GOT3 (cell line): ENCODE results near the gene IL1R1.
"Not testable (repeated sequence)": the region's sequence is repeated elsewhere in the genome, so short reads cannot be mapped to it uniquely, and the experiment has no call there.

Experiments used
- DNase-seq: peaks from one replicate; lab custom pipeline; 2025; ENCODE audit warnings: mixed read lengths; lab: John Stamatoyannopoulos, UW

IL1R1 gene

GRCh38 chr2:102110596-102111334 is 31.8 kb upstream of the IL1R1 start:
- DNase-seq: no peak

- no peak for DNase-seq
Measured at GRCh38 chr2:102111823-102112222, 30.7 kb upstream of the IL1R1 start.

DNA sequence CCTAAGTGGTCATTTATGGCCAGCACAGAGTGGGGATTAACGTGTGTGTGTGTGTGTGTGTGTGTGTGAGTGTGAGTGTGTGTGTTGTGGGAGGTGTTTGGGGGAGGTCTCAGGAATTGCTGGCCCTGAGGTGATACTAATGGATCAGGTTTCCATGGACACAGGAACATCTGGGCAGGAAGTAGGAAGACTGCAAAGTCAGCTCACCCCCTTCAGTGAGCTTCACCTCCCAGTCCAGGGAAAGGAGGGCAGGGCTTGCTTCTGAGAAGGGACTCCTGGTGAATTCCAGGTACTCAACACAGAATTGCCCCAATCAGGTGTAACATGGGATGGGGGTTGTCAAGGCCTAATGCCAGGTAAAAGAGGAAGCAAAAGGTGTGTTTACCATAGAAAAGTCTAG is 30.3 kb upstream of the IL1R1 start:
- DNase-seq: no peak

DNA sequence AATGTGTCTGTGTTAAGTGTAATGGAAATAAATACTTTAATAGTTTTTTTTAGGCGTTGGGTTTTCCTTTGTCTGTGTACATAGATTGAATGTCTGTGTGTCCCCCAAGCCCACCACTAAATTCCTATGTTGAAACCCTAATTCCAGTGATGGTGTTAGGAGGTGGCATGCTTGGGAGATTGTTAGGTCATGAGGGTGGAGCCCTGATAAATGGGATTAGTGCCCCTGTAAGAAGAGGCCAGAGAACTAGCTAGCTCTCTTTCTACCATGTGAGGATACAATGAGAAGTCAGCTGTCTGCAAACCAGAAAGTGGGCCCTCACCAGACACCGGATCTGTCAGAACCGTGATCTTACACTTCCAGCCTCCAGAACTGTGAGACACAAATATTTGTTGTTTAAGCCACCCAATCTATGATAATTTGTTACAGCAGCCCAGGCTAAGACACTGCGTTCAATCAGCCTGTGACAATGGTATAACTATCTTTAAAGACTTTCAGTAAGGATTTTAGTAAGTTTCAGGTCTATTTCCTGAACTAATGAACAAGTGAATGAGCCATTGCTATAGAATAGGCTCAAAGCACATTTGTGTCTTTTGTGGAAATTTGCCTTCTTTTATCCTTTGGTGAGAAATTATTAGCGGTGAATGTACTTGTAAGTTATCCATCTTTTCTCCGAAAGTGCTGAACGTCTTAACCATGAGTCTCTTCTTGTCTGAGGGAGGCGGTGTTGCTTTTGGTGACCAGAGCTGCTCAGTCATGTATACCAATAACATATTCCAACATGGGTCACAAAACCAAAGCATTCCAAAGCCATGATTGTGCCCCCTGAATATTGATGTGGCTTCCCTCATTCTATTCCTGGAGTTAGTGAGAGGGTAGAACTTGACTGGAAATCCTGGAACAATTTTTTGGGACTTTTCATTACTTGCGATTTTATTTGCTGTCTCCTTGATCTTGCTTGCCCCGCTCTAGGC is 29.6 kb upstream of the IL1R1 start:
- no peak for DNase-seq

DNA sequence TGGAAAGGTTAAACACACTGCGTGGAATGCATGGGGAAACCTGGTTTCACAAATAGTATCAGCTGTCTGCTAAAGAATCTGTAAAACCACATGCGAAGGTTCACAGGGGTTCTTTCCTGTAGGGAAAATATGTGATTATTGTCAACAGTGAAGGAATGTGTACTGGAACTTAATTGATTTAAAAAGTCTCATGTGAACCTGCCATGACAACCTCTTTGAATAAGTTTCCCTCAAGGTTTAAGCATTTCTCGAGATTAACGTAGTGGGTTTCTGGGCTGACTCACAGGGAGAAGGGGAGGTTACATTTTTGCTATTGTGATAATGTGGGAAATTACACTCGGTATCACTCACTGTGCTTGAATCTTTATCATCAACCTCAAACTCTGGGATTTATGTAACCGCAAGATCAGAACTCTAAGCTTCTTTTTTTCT is 28.2 kb upstream of the IL1R1 start:
- DNase-seq: no peak

- no peak for DNase-seq
Measured at GRCh38 chr2:102114851-102115497, 27.6 kb upstream of the IL1R1 start.

- DNase-seq: no peak
Measured at GRCh38 chr2:102116630-102117471, 25.7 kb upstream of the IL1R1 start.

DNA sequence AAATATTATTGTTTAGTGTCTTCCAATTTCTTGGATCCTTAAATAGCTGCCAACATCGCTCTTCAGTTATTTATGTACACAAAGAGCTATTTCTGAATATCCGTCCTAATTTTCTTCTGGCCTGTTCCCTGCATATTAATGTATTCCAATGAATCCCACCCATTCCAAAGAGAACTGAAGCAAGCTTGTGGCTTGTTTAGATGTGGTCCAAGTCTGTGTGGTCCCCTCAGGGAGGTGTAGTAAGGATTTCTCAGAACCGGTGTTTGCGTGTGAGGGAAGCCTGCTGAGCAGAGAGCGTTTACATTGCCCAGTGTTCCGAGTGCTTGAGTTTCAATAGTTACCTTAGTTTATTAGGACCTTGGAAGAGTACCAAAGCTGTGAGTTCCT is 25.1 kb upstream of the IL1R1 start:
- no peak for DNase-seq

DNA sequence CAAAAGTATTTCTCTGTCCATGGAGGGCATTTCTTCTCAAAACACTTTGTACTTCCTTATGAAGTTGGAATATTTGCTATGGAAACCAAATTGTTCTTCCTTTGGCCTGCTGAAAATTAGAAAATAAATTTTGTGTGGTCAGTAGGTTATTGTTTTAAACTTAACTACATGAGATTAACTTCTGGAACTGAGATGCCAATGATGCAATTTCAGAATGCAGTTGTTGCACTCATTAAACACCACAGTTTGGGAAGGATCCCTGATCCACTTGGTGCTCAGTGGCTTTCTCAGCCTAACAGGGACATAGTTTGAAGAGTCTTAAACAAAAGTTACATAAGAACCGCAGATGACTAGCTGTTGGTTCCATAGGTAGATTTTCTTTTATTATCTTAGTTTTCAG is 23.3 kb upstream of the IL1R1 start:
- DNase-seq: no peak

DNA sequence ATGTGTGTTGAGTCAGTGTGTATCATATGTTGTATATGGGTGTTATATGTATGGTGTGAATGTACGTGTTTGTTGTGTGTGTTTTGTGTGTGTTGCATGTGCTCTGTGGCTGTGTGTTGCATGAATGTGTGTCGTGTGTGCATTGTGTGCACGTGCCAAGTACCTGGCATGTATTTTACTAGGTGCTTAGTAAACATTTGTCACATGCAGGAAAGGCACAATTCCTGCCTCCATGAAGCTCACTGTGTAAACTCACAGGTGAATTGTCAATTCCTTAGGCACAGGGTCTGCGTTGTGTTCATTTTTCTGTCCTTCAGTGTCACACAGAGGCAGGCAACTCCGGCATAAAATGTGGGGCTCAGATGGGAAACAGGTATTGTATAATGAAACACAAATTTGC is 22.3 kb upstream of the IL1R1 start:
- no peak for DNase-seq

DNA sequence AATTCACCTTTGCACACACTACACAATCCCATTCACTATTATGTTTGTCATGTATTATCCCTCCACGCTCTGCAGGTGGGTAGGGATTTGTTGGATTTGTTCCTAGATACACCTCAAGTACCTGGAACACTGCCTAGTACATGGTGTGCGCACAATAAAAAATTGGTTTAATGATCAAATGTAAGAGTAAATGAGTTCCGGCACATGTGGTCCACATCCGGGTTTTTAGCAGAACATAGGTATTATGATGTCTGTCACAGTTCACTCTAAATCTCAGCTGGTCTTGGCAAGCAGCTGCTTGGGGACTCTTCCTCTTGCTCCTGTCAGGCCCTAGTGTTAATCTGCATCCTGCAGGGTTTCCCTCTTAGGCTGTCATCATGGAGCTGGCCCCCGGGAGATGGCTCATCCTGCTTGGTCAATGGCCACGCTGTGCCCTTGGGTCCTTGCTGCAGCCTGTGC is 21.8 kb upstream of the IL1R1 start:
- DNase-seq: no peak

DNA sequence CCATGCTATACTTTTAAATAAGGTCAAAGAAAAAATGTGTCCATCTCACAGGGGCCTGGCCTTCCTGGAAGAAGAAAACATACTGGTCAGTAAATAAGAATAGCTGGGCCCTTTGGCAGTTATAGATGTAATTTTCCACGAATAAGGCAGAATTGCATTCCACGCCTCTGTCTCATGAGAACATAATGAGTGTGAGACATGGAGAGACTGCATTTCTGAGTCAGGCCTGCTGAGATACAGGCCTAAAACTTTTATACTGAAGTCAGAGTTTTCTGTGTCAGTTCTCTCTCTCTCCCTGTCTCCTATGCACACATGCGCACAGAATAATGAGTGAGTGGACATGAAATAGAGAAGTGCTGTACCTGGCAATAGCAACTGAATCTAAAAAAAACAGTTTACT is 20.4 kb upstream of the IL1R1 start:
- DNase-seq: no peak

DNA sequence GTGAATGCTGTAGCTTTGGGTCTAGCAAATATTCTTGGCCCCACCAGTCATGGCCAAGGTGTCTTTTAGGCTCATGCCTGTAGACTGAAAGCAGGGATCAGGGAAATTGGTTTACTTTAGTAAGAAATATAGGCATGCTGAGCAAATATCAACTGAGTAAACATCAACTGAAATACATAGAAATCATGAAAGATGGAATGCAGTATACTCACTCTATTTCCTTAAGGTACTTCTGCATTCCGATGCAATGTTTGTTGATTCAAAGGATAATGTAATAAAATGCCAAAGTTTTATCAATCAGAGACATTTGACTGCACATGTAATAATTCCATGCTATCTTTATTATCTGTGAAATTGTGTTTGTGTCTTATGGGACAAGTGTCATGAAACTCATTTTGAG is 19.6 kb upstream of the IL1R1 start:
- DNase-seq: no peak

DNA sequence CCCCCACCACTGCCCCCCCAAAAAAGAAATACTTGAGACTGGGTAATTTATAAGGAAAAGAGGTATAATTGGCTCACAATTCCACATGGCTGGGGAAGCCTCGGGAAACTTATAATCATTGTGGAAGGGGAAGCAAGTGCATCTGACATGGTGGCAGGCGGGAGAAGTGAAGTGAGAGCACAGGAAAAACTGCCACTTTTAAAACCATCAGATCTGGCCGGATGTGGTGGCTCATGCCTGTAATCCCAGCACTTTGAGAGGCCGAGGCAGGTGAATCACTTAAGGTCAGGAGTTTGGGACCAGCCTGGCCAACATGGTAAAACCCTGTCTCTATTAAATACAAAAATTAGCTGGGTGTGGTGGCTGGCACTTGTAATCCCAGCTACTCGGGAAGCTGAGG is 18.1 kb upstream of the IL1R1 start:
- DNase-seq: not testable (repeated sequence)

- no peak for DNase-seq
Measured at GRCh38 chr2:102126169-102126568, 16.4 kb upstream of the IL1R1 start.

GRCh38 chr2:102126660-102127059 is 15.9 kb upstream of the IL1R1 start:
- no peak for DNase-seq

DNA sequence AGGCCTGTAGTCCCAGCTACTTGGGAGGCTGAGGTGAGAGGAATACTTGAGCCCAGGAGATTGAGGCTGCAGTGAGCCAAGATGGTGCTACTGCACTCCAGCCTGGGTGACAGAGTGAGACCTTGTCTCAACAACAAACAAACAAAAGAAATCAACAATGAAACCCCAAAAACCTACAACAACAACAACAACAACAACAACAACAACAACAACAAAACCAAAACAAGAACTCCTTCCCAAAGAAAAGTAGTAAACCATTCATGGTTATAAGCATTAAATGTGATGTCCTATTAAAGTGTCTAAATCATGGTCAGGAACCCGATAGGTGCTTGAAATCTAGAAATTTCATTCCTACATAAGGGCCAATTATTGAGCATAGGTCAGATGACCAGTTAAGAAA is 13.5 kb upstream of the IL1R1 start:
- DNase-seq: no peak

GRCh38 chr2:102129951-102130646 is 12.4 kb upstream of the IL1R1 start:
- DNase-seq: no peak

DNA sequence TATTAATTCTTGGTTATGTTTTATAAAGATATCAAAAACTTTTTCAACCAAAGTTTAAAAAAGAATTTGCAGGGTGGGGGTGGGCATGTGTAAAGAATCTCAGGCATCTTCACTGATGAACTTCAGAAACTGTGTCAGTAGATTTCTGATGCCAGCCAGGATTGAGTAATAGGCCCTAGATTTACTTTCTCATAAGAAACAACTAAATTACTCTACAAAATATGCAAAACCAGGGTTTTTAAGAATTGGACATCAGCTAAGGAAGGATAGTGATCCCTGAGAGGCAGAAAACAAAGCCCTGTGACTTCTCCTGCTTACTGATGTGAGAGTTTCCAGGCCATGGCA is 11.9 kb upstream of the IL1R1 start:
- no peak for DNase-seq

DNA sequence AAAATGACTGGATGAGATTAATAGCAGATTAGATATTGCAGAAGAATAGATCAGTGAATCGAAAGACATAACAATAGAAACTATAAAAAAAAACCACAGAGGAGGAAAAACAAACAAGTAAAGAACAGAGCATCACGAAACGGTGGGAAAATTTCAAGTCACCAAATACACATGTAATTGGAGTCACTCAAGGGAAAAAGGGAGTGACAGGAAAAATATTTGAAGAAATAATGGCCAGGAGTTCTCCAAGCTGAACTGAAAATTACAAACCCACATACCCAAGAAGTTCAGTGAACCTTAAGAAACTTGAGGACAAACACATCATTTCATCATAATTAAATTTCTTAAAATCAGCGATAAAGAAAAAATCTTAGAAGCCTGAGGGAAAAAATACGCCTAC is 11.0 kb upstream of the IL1R1 start:
- no peak for DNase-seq

DNA sequence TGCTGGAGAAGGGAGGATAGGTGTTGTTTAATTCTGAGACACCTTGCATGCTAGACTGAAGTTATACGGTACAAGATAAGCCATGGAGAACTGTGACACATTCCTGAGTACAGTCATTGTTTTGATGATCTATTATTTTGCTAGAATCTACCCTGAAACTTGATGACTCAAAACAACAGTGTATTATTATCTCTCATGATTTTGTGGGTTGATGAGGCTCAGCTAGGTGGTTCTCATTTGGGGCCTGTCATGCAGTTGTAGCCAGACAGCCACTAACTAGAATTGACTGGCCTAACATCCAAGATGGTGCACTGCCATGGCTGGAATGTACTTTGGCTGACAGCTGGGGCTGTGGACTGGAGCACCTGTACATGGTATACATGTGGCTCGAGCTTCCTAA is 5.4 kb upstream of the IL1R1 start:
- DNase-seq: no peak
